GM12891 (cell line): Measurements from ENCODE around the gene AIF1L.

Experiments
- POLR2A ChIP-seq: IDR thresholded peaks from 2 replicates; pipeline ENCODE4 v1.6.1; 2011; ENCODE audit warnings: low read depth, low read length, control low read depth
- POLR2AphosphoS5 ChIP-seq: IDR thresholded peaks from 2 replicates; pipeline ENCODE4 v1.6.1; 2011; ENCODE audit warnings: low read depth, low read length, control low read depth
- TAF1 ChIP-seq: IDR thresholded peaks from 2 replicates; pipeline ENCODE4 v1.6.1; 2011; ENCODE audit warnings: low read depth, low read length, control low read depth

GRCh38 chr9:131097948-131098278, 1.6 kb downstream of the AIF1L start:
- TF ChIP-seq POLR2AphosphoS5 = no peak
- TF ChIP-seq POLR2A = no peak
- no peak for TF ChIP-seq TAF1
